HG02798 (cell line): ENCODE data around the gene MICAL2.
A peak's percentile ranks its signal among the peaks of the same experiment; 100 is the strongest.

Experiments
- ATAC-seq: cut with Tn5 transposase; IDR thresholded peaks from one replicate; pipeline ENCODE4 v1.9.1; 2021; ENCODE audit warnings: mild to moderate bottlenecking; ENCODE audit not compliant: unreplicated experiment, poor library complexity

MICAL2 gene

GRCh38 chr11:12165237-12165875, 55.0 kb downstream of the MICAL2 start:
- no peak for ATAC-seq

GRCh38 chr11:12166299-12167060, 56.1 kb downstream of the MICAL2 start:
- ATAC-seq: no peak

DNA sequence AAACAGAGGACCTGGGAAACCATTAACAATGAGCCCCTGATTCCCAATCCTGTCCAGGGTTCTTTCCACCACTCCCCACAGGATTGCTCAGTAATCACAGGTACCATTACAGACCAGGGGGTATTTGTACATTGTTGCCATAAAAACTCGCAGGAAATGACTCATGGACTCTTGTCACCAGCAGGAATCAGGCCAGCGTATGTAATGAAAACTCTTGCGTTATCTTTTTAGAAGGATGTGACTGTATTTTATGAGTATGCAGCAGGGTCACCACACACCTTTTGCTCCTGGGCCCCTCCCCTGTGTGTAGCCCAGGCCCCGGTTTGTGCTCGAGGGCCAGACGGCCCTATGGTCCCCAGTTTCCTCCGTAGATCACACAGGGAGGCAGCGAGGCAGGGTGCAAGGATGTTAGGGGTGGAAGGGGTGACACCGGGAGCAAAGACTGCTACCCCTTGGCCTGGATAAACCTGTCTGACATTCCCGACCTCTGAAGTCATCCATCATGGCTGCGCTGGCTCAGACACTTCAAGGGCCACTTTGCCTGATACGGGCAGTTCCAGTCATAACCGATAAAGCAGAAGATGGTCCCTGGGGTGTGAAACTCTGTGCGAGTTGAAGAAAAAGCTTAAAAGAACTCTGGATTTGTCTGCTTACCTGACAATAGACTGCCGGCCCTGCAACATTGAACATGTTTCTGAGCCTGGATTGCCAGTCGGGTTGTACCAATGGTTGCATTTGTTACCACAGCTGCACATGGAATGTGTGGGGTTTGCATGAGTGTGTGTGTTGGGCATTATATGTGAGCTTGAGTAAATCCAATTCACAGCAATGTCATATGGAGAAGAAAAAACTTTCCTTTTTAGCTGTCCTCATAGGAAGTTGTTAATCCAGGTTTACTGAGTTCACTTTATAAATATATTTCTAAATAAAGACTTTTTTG, 56.9 kb downstream of the MICAL2 start:
- ATAC-seq: no peak

GRCh38 chr11:12168114-12168513, 57.7 kb downstream of the MICAL2 start:
- ATAC-seq: no peak

DNA sequence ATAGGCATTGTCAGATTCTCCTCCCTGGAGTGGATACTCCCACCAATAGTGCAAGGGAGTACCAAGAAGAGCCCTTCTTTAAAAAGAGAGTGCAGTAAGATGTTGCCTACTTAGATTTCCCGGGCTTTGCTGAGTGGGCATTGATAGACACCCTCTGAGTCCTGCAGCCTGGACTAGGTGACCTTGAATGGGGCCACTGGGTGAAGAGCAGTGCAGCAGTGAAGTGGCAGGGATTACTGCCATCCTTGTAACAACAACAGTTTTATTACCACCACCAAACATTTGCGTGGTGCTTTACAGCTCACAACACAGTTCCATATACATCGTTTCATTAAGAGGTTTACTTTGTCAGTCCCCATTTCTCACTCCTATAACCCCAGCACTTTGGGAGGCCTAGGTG, 59.4 kb downstream of the MICAL2 start:
- ATAC-seq: no peak

DNA sequence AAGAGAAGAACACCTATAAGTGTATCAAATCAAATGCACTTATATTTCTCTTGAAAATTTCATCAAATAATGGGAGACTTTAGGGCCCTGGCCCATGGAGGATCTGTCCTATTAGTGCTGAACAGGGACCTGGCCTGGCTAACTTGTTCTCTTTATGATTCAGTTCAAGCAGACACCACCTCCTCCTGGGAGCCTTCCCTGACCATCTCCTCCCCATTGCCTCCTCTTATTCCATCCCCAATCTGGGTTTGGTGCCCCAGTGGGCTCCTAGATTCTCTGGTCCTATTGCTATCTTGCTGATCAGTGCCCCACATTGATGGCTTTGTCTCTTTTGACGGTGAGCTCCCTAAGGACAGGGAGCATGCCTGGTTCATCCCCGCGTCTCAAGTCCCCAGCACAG, 60.1 kb downstream of the MICAL2 start:
- ATAC-seq: no peak

GRCh38 chr11:12170984-12171383, 60.6 kb downstream of the MICAL2 start:
- no peak for ATAC-seq

DNA sequence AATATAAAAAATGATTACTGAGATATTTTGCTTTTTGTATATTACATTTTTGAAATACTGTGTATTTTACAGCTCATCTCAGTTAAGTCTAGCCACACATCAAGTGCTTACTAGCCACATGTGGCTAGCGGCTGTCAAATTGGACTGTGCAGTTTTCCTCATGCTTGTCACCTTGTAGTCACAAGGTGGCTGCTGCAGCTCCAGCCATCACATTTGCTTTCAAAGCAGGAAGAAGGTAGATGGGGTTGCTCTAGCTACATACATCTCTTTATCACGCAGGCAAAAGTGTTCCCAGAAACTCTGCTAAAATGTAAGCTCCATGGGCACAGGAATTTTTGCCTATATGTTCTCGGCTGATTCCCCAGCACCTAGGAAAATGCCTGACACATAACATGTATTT, 61.5 kb downstream of the MICAL2 start:
- ATAC-seq: no peak

DNA sequence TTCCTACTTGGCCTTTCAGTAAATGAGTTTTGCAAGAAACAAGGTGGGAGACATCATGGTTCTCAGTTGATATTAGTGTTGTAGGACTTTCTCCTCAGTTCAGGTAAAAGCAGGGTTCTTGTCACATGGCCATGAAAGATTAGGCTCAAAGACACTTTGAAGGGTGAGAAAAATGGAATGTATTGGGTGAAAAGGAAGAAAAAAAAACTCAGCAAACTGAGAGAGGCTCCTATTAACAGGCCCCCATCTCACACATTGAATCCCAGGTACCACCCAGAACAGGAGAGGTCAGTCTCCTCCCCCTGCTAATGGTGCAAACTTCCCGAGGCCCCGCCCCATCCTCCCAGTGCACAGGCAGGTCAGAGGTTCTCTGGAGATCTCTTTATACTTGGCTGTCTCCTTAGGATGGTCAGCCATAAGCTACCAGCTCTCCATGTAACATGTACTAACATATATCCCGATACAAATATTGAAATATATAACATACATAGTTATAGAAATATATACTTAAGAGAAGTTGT, 62.2 kb downstream of the MICAL2 start:
- ATAC-seq: no peak

DNA sequence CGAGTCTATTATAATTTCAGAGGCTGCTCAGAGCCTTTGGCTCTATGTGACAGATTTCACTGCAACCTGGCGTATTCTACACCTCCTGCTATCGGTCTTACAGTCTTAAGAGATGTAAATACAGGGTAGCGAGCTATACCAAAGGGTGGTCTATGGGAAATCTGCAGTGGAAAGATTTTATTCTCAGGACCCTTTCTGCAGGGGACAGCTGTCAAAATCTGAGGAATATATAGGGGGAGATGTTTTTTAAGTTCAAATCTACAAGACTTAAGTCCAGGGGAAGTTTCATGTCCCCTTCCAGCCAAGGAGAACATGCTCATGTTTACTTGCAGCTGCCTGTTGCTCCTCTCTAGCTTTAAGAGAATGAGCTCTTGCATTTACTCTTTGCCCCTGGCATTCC, 62.7 kb downstream of the MICAL2 start:
- no peak for ATAC-seq

DNA sequence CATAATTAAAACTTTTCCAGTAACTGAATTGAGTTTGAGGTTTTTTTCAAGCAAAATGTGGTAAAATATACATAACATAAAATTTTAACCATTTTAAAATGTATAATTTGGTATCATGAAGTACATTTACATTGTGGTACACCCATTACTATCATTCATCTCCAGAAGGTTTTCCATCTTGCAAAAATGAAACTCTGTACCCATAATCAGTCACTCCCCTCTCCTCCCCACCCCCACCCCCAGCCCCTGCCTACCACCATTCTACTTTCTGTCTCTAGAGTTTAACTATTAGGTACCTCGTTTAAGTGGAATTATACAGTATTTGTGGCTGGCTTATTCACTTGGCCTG, 63.7 kb downstream of the MICAL2 start:
- no peak for ATAC-seq

- ATAC-seq: peak; percentile 78
Measured at GRCh38 chr11:12174477-12175143, 64.2 kb downstream of the MICAL2 start.

GRCh38 chr11:12175694-12176241, 65.4 kb downstream of the MICAL2 start:
- ATAC-seq: no peak

DNA sequence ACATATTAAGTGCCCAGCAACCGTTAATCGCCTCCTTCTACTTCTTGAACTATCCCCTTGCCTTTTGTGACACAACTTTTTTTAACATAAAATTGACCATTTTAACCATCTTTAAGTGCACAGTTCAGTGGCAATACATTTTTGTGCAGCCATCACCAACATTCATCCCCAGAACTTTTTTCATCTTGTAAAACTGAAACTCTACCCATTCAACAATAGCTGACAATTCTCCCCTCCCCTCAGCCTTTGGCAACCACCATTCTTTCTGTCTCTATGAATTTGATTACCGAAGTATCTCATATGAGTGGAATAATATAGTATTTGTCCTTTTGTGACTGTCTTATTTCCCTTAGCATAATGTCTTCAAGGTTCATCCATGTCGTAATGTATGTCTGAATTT, 66.0 kb downstream of the MICAL2 start:
- ATAC-seq: no peak

DNA sequence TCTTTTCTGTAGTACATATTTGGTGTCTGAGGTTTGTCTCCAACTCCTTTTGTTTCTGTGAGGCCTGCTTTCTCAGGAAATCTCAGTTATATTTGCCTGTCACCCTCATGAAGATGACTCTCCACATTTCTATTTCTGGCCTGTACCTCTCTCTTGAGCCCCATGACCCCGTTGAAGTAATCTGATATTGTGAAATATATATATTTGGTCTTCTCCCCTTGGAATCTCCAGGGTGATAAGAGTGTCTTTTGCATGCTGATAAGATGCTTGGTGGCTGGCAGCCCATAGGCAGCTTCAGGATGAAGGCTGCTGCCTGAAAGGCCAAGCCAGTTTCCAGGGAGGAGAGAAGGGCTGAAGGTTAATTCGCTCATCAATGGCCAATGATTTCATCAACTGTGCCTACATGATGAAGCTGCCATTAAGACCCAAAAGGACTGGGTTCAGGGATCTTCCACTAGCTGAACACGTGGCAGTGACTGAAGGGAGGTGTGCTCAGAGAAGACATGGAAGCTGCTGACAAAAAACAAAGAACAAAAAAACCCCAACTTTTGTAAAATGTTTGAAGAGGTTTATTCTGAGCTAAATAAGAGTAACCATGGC, 67.4 kb downstream of the MICAL2 start:
- no peak for ATAC-seq

DNA sequence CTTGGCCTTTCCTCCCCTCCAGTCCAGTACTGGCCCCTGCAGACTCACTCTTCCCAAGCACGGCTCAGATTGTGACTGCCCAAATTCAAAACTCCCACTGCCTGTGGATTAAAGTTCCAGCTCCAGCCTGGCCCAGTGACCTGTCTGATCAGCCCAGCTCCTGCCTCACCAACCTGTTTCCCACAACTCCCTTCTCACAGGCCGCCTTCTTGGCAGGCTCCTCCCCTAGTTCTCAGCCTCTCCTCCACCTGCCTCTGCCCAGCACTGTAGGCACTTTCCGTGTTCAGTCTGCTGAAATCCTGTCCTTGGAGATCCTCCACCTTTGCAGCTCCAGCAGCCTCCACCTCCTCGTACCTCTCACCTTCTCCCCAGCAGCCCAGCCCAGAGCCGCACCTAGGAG, 68.6 kb downstream of the MICAL2 start:
- ATAC-seq: no peak

DNA sequence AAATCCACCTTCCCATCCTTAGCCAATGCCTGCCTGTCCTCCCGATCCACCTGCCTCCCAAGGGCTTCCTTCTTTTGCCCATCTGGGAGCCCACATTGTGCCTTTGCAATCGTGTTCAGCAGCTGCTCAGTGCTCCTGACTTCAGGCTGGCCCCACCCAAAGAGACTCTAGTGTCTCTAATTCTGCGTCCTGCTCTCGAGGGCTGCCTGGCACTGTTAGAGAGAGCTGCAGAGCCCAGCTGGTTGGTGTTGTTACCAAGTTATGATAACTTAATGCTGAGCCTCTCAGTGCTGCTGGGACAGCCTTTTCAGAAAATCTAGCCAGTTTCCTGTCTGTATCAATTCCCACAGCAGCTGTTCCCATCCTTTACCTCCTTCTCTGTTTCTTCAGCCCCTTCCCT, 69.1 kb downstream of the MICAL2 start:
- no peak for ATAC-seq

- ATAC-seq: no peak
Measured at GRCh38 chr11:12180257-12181205, 70.1 kb downstream of the MICAL2 start.

DNA sequence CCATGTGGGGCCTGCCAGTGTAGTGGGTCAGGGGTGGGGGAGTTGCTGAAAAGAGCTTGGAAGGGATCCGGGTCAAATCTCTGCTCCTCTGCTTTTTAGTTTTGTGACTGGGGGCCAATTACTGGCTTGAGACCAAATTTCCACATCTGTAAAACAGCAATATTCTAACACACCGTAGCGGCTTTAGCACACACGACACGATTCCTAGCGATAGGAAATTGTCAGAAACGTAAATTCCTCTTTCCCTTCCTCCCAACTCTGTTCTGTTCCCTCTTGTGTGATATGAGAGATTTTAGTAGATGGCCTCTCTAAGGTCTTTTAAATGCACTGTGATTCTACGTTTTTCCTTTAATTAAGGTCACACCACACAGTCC, 71.9 kb downstream of the MICAL2 start:
- no peak for ATAC-seq
